Transverse colon (tissue), 3 donors: ENCODE measurements around the gene PTBP1.

ENCODE experiments used
- POLR2A ChIP-seq: fragments of 450-650 bp; IDR thresholded peaks from one replicate; pipeline ENCODE4 v1.6.1; 2016; ENCODE audit warnings: antibody characterized with exemption, mild to moderate bottlenecking, moderate library complexity
- TF ChIP-seq, protein P1 (sequence below), 5 experiments: fragments of 200-600 bp in 3 of 5; fragments of 450-650 bp in 2 of 5; sonication (generic) in 3 of 5; IDR thresholded peaks; 1 replicate in 2 of 5; 2 replicates in 3 of 5; pipeline ENCODE4 v1.5.1; 2016 to 2017; ENCODE audit warnings: antibody characterized with exemption in 5 of 5, inconsistent platforms in 3 of 5, mild to moderate bottlenecking in 2 of 5, moderate library complexity in 1 of 5

DNA sequence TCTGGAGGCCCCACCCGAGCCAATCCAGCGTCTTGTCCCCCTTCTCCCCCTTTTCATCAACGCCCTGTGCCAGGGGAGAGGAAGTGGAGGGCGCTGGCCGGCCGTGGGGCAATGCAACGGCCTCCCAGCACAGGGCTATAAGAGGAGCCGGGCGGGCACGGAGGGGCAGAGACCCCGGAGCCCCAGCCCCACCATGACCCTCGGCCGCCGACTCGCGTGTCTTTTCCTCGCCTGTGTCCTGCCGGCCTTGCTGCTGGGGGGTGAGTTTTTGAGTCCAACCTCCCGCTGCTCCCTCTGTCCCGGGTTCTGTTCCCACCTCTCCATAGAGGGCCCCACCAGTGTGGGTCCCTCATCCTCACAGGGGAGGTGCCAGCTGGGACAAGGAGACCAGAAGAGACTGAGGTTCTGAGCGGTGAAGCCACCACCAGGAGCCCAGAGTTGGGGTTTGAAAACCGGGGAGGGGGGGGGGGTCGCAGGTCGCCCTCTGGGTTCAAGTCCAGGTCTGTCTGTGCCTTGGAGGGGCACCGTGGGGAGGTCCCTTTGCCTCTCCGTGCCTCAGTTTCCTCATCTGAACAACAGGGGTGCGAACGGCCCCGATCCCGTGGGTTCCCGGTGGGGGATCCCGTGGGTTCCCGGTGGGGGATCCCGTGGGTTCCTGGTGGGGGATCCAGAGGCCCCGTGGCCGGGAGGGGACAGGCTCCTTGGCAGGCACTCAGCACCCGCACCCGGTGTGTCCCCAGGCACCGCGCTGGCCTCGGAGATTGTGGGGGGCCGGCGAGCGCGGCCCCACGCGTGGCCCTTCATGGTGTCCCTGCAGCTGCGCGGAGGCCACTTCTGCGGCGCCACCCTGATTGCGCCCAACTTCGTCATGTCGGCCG lies 55.1 kb downstream of the PTBP1 start, which contains the start of gene ELANE:
- TF ChIP-seq, protein P1, sequence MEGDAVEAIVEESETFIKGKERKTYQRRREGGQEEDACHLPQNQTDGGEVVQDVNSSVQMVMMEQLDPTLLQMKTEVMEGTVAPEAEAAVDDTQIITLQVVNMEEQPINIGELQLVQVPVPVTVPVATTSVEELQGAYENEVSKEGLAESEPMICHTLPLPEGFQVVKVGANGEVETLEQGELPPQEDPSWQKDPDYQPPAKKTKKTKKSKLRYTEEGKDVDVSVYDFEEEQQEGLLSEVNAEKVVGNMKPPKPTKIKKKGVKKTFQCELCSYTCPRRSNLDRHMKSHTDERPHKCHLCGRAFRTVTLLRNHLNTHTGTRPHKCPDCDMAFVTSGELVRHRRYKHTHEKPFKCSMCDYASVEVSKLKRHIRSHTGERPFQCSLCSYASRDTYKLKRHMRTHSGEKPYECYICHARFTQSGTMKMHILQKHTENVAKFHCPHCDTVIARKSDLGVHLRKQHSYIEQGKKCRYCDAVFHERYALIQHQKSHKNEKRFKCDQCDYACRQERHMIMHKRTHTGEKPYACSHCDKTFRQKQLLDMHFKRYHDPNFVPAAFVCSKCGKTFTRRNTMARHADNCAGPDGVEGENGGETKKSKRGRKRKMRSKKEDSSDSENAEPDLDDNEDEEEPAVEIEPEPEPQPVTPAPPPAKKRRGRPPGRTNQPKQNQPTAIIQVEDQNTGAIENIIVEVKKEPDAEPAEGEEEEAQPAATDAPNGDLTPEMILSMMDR (IDR thresholded peaks at IDR 0.05) = no peak
- TF ChIP-seq POLR2A = no peak
